NB4 (cell line): ENCODE measurements around the gene KDM4B.

ENCODE experiments used
- CTCF ChIP-seq: IDR thresholded peaks from one replicate; pipeline ENCODE4 v1.5.1; 2012; ENCODE audit warnings: low read depth, low read length
- POLR2A ChIP-seq: IDR thresholded peaks from 2 replicates; pipeline ENCODE4 v1.6.1; 2011; ENCODE audit warnings: mild to moderate bottlenecking; ENCODE audit not compliant: insufficient read length; ENCODE audit errors: extremely low read depth

DNA sequence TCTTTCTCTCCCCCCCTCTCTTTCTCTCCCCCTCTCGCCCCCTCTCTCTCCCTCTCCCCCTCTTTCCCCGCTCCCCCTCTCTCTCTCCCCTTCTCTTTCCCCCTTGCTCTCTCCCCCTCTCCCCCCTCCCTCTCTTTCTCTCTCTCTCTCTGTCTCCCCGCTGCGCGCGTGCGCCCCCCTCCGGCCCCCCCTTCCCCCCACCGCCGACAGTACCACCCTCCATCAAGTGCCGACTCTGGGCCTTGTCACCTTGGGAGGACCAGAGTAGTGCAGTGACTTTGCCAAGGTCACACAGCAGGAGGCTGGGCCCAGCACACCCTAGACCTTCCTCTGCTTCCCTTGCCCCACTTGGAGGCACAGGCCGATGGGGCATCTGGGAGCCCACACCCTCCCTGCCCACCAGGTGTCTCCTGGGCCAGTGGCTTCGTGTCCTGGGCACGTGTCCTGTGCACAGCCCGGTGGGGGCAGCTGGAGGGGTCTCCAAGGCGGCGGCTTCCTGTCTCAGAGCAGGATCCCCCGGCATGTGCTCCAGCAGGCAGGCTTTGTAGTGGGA is 121.6 kb downstream of the KDM4B start:
- TF ChIP-seq POLR2A: no peak
- TF ChIP-seq CTCF: no peak
